HTERT RPE-1 (cell line): ENCODE measurements around the gene POLR3G.

Experiments used
- in situ Hi-C: fragments of 300-500 bp; cut with MboI; formaldehyde crosslinking; loops from 4 replicates; pipeline ENCODE4 v1.14.3; 2020; ENCODE audit warnings: low sequenced_read_pairs

POLR3G gene

GRCh38 chr5:90495146-90495545 is 20.5 kb downstream of the POLR3G start:
- in situ Hi-C loops, result no loop called here

GRCh38 chr5:90503596-90503995 is 28.9 kb downstream of the POLR3G start:
- in situ Hi-C loops, result no loop called here

GRCh38 chr5:90504743-90505142 is 30.1 kb downstream of the POLR3G start:
- in situ Hi-C loops, result no loop called here

DNA sequence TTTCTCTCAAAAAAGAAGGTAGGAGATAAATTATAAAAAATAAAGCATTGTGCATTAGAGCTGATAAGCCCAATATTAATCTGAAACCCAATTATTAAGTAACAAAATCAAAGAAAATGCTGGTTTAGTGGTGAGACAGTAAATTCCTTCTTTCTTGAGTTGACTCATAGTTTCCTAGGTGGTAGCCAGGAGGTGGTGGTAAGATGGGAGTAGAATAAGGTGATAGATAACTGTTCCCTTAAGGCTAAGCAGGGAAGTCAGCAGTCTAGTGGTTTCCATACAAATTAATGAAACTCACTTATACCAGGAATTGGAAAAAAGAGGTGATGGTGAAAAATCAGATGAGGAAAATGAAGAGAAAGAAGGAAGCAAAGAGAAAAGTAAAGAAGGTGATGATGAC is 31.6 kb downstream of the POLR3G start:
- in situ Hi-C loops, result no loop called here

DNA sequence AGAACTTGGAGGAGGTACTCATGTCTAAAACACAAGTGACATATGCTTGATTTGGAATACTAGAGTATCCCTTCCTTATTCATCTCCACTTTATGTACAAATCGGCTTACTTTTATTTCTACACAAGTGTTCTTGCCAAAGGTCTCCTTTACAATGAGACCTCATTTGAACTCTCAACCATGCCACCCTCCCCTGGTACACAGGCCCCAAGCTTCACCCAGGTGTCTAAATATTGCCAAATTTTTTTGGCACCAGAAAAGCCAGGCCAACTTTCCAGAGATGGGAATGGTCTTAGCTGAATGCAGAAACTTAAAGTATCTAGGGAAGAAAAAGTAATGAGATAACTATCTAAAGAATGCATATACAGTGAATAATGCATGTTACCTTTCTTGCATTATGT is 35.8 kb downstream of the POLR3G start:
- in situ Hi-C loops, result no loop called here

DNA sequence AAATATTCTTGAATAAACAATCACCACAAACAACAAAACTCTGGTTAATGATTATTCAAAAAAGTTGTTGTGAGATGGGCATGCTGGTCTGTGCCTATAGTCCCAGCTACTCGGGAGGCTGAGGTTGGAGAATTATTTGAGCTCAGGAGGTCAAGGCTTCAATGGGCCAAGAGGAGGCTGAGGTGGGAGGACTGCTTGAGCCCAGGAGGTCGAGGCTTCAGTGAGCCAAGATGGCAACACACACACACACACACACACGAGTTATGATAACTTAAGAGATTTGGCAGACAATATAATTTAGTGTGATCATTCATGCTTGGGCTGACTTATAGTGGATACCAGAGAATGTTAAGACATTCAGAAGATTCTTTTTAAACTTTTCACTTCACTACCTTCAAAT is 39.9 kb downstream of the POLR3G start:
- in situ Hi-C loops, result no loop called here

- in situ Hi-C loops, result no loop called here
Observed at GRCh38 chr5:90518661-90519060, 44.0 kb downstream of the POLR3G start.

DNA sequence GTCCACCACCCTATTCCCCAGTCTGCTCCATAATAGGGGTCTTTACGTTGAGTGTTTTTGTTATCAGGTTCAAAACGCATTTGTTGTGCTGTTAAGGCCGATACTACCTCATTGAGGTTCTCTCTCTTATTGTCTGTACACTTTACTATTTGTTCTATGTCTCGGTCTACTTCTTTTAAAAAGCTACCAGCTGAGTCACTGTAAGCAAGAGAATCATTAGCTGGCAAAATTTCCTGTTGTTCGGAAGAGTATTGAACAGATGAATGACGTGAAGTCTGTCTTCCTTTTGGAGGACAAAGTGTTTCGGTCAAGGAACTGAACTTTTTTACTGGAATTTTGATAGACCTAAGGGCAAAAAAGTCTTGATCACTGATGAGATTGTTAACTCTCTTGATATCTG is 44.4 kb downstream of the POLR3G start:
- in situ Hi-C loops, result no loop called here

DNA sequence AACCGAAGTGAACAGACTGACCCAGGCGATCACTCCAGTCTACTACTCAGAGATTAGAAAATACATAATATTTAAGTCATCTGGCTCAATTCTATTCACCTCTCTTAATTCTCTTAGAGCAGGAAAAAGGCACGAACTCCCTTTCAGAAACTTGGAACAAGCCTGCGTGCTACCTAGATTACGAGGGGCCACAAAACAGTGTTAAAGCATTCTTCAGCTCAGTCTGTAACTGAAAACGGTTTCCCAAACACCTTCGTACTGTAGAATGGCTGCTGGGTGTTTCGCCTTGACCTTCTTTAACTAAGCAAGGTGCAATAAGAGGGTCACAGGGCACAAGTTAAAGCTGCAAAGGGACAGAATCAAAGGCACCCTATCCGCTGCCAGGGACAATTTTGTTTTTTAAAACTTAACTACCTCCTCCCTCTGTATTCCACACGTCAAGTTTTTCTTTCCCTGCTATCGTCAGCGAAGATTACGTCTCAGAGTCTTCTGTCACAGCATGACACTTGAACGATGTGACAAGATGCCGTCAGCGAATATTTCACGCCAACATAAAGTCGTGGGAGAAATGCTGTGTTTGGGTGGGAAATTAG is 54.0 kb downstream of the POLR3G start:
- in situ Hi-C loops, result no loop called here

DNA sequence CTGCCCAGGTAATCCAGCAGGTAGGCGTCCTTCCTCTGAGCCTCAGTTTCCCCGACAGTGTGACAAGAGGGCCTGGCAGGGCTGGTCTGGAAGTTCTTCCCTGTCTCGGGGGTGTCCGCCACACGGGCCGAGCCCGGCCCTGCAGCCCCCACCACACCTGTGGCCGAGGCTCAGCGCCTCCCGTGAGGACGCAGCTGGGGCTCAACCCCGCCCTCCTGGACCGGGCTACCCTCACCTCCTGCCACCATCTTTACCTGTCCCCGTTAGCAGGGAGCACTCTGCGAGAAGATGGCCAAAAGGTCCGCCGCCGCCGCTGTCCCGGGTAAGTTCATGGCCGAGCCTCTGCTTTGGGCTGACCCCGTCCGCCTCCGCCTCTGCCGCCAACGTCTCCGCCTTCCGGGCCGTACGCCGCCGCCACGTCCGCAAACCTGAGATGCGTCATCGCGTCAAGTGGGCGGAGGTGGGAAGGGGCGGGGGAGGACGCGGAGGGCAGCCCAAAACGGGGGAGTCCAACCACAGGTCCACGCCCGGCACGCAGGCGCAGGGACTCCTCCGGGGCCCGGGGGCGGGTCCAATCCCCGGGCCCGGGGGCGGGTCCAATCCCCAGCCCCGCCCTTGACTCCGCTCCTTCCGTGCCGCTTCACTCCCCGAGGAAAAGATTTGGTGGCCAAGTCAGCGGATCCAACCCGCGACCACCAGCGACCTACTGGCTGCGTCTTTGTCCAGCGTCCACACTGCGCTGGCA is 54.7 kb downstream of the POLR3G start, which contains the start of gene LYSMD3:
Gene LYSMD3 (minus strand): TSS at position 391 of the 745 bp plus-strand sequence. CDS start 4,295 bp downstream, outside the sequence.
- in situ Hi-C loops, result no loop called here

DNA sequence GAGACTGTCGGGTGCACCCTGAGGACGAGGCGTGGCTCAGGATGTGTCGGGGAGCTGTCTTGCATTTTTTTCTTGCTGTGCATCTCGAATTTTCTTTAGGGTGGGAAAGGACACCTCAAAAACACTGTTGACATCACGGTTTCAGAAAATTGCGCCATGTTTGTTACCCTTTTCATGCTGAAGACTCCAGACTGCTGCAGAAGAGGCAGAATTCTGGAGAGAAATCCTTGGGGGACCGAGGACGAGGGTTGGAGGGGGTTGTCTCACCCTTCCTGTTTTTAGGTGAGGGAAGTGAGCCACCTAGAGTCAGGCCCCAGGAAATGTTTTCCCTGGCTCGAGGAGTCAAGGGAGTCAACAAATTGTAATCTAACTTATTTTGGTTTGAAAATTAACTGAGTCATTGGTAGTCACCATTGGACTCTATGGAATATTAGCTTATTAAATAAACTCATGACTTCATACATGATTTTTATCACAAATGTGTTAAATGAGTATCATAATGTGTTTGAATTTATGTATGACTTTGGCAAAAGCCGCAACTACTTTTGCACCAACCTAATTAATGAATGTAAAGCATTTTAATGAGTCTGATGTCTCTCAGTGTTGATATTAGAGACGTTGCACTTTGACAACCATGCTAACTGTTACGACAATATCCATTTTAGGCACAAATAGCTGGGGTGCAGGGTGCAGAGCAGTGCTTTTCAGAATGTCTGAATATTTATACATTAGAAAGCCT is 55.4 kb downstream of the POLR3G start:
- in situ Hi-C loops, result no loop called here

DNA sequence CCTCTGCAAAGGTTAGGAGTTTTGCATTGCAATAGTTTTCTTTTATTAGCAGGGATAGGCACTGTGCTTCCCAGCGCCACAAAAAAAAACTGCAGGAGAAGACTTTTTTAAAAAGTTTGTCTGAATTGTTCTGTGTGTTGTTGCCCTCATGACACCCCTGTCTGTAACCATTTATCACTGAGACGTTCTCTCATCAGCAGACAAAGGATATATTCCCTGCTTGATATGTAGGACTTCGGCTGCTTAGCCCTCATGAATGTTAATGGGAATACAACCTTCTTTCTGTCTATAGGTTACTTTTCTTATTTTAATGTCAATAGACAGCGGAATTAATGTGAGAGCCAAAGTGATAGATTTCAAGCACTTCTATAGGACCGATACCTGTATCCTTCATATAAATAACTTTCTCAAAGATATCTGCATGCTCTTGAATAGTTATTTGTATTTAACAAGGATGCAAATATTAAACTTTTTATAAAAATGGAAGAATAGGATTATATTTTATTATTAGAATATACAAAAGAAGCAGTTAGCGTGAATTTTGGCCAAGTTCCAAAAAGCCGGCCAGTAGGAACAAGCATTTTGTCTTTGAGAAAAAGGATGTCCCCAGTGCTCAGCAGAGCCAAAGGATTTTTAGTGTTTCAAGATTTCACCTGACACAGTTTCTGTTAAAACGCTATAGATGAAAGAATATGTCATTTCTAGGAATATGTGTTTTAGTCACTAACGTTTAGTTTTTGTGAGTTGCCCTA is 56.2 kb downstream of the POLR3G start:
- in situ Hi-C loops, result no loop called here

DNA sequence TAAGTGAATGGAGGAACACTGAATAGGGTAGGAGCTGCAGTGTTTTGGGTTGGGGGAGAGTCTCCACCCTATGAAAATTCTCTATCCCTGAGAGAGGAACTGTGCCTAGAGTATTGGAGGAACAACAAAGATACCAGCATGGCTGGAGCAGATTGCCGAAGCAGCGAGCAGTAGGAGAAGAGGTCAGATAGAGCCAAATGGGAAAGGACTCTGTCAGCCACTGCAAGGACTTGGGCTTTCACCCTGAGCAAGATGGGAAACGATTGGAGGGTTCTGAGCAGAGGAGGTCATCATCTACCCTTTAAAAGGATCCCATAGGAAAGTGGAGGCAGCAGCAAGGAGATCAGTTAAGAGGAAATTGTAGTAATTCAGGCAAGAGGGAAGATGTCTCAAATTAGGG is 59.1 kb downstream of the POLR3G start:
- in situ Hi-C loops, result no loop called here

DNA sequence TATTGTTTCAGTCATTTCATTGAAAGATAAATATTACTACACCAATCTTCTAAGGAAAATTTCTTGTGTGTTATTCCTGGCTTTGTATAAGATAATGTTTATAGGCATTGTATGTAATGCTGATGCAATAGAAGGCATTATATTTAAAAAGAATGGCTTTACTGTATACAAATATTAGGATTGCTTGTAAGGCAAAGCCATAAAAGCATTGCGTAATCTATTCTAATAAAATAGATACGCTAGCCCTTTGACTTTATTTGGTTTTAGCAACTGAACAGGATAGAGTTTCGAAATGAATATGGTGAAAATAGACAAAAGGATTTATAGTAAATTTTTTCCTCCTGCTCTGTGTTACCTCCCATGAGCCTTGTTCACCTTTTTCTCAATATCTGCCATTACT is 60.3 kb downstream of the POLR3G start:
- in situ Hi-C loops, result no loop called here

- in situ Hi-C loops, result no loop called here
Observed at GRCh38 chr5:90542827-90543519, 68.3 kb downstream of the POLR3G start.

- in situ Hi-C loops, result no loop called here
Observed at GRCh38 chr5:90545511-90545910, 70.8 kb downstream of the POLR3G start.

DNA sequence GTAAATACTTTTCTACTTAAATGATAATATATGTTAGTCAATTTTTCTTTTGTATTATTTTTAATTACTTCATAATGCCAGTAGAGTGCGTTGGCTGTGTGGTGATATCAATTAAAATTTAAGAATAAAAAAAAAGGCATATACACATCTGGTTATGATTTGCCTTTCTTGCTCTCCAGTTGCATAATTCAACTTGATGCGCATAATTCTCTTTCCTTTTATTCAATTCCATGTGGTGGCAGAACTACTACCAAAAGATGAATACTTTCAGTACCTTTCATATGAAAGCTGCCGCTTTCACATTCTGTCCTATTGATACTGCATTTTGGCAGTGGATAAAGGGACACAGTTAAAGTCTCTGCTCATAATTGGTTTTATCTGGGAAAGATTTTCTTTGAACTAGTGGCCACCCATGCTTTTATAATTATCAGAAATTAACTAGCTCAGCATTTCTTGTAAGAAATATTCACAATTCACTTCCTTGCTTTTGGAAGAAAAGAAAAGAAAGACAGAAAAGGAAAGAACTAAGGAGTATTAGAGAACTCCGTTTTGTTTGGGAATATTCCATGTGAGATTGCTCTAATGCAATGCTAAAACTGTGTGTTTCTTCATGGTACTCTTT is 71.7 kb downstream of the POLR3G start:
- in situ Hi-C loops, result no loop called here

DNA sequence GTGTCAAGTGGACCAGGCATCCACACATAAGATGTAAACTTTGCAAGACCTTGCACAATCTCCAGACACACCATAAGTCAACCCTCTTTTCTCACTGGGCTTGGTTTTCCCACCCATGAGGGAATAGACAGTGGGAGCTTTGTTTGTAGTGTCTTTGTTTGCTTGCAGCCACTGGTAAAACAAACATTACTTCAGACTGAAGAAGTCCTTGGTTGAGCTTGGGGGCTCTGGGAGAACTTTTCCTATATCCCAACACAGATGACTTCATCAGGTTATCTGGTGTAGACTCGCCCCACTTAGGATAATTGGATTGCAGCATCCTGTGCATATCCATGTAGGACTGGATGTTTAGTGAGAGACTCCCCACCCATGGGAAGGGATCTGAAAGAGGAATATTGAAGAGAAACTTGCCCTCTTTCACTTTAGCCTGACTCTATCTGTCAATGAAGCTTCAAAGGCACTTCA is 72.4 kb downstream of the POLR3G start:
- in situ Hi-C loops, result no loop called here

DNA sequence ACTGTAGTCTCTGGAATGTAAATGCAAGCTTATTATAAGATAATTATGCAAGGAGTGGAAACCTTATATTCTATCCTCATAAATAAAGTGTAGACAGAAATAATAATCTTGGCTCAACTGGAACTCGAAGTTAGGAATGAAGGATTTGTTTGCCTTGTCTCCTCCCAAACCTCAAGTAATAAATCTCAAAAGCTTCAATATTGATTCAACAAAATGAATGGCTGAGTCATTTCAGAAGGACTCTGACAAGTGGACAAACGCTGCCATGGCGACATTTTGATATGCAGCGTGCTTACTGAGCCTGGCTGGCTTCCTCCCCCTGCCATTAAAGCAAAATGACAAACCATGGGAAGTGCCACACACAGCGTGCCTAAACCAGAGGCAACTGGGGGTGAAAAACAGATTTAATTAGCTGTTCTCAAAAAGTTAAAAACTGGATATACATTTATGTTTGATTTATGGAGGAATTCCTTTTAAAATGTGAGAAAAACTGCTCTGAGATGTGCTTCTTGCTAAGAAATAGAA is 73.5 kb downstream of the POLR3G start:
- in situ Hi-C loops, result no loop called here

GRCh38 chr5:90549223-90549622 is 74.6 kb downstream of the POLR3G start:
- in situ Hi-C loops, result no loop called here
